COR-L47 (cell line): ENCODE results near the gene GARNL3.

Source experiments
- DNase-seq: peaks from one replicate; lab custom pipeline; 2025; lab: John Stamatoyannopoulos, UW

GARNL3 gene

DNA sequence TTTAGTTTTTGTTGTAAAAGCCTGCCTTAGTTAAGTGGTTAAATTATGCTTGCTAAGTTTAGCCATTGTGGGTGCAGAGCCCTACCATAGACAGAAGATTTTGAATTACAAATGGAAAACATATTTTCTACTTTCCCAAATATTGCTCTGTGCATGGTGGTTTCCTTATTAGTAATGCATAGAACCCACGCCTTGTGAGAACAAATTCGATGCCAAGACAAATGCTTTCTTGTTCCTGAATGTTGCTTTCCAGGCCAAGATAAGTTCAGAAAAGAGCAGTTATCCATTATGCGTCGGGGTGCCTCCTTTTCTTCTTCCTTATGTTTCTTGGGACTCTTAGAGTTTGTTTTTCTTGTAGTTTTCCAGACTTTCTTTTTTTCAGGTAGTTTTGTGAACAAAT lies 31.0 kb upstream of the GARNL3 start:
- no peak for DNase-seq

GRCh38 chr9:127233989-127234388 lies 30.6 kb upstream of the GARNL3 start:
- no peak for DNase-seq

DNA sequence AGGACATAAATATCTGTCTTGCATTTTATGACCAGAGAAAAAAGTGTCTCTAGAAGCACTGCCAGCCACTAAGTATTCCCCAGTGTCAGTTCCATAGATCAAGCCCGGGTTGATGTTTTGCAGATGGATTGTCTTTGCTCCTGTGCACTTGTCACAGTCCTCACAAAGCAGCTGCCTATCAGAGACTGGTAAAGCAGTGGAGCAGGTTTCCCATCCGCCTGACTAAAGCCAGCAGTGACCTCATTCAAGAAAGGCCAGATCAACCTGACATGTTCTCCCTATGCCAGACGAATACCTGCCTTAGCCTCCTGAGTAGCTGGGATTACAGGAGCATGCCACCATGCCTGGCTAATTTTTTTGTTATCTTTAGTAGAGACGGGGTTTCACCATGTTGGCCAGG lies 26.8 kb upstream of the GARNL3 start:
- no peak for DNase-seq

GRCh38 chr9:127241354-127241753 lies 23.2 kb upstream of the GARNL3 start:
- no peak for DNase-seq

GRCh38 chr9:127244609-127245601 lies 19.7 kb upstream of the GARNL3 start:
- DNase-seq: peak; percentile 97

- DNase-seq: no peak
Observed at GRCh38 chr9:127245637-127246164, 18.9 kb upstream of the GARNL3 start.

DNA sequence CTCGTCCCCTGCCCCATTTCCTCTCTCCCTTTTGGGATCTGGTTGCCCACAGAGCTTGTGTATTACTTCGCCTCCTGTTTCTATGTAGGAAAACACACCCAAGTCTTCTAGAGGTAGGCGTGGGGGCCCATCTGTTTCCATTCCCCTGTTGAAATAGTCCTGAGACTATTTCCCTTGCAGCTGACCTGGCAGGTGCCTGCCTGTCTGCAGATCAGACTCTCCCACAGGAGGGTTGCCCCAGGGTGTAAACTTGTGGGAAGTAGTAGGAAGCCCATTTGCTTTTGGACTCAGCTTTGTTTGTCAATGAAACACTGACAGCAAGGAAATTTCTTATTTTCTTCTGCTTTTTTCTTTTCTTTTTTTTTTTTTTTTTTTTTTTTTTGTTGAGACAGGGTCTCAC lies 16.3 kb upstream of the GARNL3 start:
- DNase-seq: no peak

DNA sequence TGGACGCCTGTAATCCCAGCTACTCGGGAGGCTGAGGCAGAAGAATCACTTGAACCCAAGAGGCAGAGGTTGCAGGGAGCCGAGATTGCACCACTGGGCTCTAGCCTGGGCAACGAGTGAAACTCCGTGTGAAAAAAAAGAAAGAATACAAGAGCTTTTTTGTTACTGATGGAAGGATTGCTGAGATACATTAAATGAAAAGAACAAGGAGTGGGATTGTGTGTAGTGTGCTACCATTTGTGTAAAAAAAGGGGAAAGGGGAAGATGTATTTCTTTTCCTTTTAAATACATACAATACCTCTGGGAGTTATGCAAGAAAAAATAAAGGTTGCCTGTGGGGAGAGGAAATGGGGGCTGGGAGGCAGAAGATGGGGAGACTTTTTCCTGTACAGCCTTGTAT lies 14.7 kb upstream of the GARNL3 start:
- DNase-seq: no peak

DNA sequence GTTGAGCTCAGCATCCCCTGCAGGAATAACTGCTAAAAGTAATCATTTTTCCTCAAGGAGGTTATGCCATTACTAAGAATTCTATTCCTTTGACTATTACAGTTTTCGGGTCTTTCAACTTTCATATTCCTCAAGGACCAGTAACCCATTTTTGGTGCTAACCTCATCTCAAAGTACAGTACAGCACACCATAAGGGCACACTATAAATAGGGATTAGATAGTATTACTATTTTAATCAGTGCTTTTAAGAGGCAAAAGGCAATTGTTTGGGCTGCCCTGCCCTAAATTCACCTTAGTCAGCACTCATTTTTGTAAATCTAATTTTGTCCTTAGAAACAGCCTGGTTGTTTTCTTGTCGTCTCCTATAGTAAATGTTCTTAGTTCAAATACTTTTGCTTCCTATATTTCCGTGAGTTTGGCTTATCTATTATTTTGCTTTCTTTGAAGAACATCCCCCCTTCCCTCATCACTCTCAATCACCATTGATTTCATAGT lies 13.6 kb upstream of the GARNL3 start:
- no peak for DNase-seq

DNA sequence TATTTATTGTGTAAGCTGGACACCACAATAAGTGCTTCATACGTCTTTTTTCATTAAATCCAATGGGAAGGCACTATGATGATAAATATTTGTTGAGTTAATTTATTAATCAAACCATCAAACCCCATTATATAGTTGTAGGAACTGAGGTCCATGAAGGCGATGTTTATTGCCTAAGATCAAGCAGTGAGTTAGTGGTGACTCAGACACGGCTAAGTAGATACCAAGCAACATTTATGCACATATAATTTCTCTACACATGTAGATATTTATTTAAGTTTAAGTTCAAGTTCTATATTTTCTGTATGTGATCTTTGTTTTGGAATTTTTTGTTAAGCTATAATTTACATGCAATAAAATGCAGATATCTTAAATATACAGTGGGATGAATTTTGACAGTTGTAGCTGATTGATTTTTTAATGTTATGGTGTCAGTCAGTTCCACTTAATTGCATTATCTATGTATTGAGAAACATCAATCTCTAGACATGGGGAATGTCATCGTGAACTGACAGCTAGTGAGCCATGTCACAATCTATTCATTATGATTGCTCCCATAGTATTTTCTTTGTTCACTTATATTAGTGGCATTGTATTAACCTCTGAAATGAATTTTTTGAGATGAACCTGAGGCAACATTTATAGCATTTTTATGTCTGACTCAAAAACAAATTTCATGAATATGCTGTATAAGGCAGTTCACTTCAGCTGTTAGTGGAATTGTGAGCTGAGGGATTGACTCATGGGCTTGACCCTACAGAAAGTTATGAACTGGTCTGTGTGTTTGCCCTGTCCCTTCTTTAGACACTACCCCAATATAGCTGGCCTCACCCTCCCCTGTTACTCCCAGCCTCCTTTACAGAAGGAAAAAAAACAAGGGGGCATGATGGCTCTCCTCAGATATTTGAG lies 11.9 kb upstream of the GARNL3 start:
- DNase-seq: no peak

GRCh38 chr9:127253446-127253845 lies 11.1 kb upstream of the GARNL3 start:
- DNase-seq: no peak

DNA sequence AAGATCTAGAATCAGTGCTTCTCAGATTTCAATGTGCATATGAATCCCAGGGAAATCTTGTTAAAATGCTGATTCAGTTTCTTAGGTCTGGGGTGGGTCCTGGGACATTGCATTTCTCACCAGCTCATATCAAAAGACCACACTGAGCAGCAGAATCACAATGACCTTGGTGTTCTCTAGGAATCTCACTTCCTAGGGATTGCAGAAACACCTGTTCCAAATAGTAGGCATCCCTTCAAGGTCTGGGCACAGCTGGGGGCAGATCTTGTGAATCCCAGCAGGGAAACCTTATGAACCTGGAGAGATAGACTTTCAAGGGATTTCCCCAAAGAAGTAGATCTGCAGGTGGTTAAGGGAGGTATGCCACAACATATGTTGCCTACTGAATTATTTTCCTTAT lies 8.9 kb upstream of the GARNL3 start:
- no peak for DNase-seq

DNA sequence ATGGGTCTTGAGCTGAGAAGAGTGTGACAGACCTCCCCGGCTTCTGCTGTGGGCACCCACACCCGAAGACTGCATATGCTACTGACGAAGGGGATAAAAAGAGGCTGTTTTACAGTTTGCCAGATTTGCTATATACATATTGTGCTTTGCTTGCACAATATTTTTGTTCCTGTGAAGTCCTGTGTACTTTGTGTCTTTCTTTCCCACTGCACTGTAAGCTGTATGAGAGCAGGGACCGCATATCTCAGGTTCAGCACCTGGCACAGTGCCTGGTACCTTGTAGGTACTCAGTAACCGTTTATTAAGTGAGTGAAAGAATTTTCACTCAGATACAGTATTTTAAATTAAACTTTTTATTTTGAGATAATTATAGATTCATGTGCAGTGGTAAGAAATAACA lies 8.2 kb upstream of the GARNL3 start:
- DNase-seq: no peak

GRCh38 chr9:127258606-127259471 lies 5.7 kb upstream of the GARNL3 start:
- DNase-seq: no peak

GRCh38 chr9:127262602-127263001 lies 2.0 kb upstream of the GARNL3 start:
- DNase-seq: no peak

GRCh38 chr9:127263237-127263636 lies 1.3 kb upstream of the GARNL3 start:
- DNase-seq: no peak

GRCh38 chr9:127263664-127264063 lies 910 bp upstream of the GARNL3 start:
- peak; percentile 5 for DNase-seq

DNA sequence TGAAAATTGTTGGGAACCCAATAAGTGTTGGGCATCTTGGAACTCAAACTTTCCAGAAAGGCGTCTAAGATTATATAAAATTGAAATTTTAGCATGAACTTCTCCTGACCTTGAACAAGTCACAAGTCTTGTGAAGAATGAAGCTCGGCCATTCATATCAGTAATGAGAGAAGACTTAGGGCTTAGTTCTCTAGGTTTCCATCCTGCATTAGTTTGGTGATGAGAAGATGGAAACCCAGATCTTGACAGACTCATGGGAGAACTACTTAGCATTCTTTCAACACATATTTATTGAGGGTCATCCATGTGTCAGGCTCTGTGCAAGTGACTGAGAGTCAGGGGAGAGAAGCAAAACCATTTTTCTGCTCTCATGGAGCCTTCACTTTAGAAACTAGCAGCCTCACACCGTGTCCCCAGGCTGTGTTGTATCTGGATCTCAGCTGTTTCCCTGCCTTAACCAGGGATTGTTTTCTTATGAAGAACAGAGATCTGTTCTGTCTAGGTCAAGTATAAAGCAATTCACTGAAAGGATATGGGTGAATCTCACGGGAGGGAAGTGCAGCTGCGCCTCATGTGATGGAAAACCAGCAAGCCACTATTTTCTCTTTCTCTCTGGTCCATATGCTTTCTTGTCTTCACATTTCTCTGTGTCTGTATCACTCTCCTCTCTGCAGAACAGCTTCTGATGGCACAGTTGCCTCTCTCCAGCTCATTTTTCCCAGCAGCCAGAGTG lies 3.4 kb downstream of the GARNL3 start:
- DNase-seq: no peak

- no peak for DNase-seq
Observed at GRCh38 chr9:127269449-127269848, 4.9 kb downstream of the GARNL3 start.

- DNase-seq: no peak
Observed at GRCh38 chr9:127273326-127273725, 8.8 kb downstream of the GARNL3 start.

GRCh38 chr9:127277099-127277498 lies 12.5 kb downstream of the GARNL3 start:
- no peak for DNase-seq
